ENCODE measurements around the gene PRLR.
"Not testable (repeated sequence)": the region's sequence is repeated elsewhere in the genome, so short reads cannot be mapped to it uniquely, and the experiment has no call there.

Gene PRLR

DNA sequence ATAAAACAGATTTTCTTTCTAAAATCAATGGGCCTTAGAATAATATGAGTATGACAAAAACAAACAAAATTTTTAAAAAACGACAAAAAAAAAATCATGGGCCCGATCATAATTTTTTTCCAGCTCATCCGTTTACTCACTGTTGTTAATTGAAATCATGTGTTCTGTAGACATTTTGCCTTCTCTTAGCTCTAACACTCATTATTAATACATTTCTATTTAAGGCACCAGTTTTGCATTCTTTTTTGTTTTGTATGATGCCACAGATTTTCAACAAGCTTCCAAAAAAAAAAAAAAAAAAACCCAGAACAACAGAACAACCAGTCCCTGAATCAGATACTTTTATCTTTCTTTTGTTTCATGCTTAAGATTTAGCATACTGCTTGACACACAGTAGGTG is 86.4 kb downstream of the PRLR start:
- DNase-seq: no peak
- intact Hi-C loops (cut with DNase I): no loop called here

DNA sequence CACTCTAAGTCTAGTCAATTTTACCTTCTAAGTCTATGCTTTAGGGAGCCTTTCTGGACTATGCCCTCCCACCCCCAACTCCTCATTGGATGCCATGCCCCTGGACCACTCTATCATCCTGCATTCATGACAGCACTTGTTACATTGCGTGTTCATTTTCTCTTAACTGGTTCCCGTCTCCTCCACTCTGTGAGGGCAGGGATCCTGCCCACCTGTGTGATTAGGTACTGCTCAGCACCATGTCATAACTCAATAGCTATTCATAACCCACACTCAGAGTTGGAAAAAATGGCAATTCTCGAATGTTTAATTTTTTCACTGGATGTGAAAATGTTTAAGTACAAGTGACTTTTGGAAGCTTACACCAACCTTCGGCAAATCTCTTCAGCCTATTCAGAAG is 88.5 kb downstream of the PRLR start:
- peak in 6 of 42 donors; percentile 11 to 58 (median 46) for DNase-seq
- intact Hi-C loops (cut with DNase I): no loop called here

DNA sequence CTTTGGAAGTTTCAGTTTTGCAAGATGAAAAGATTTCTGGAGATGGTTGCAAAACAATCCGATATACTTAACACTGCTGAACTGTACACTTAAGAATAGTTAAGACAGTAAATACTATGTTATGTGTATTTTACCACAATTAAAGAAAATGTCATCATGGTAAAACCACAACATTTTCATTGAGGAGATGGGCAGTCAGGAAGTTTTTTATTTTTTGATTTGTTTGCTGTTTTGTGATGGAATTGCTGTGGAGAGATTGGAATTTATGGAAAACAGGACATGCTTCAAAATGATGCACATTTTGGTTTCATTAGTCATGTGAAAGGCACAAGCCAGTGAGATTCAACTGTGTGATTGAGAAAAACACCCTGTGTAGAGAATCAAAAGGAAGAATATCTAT is 92.1 kb downstream of the PRLR start:
- DNase-seq: no peak
- intact Hi-C loops (cut with DNase I): no loop called here

DNA sequence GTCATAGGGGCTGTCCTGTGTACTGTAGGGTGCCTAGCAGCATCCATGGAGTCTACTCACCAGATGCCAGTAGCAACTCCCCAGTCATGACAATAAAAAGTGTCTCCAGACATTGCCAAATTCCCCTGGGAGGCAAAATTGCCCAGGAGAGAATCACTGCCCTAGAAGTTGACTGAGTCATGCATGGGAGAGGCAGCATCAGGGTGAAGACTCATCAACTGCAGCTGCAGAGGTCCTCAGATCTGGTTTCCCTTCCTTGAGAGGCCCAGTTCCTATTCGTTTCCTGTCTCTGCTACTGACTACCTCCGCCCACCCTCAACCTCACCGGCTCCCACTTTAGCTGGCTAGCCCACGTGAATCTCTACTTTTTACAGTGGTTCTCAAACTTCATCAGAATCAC is 93.9 kb downstream of the PRLR start:
- intact Hi-C loops (cut with DNase I): no loop called here
- no peak for DNase-seq

DNA sequence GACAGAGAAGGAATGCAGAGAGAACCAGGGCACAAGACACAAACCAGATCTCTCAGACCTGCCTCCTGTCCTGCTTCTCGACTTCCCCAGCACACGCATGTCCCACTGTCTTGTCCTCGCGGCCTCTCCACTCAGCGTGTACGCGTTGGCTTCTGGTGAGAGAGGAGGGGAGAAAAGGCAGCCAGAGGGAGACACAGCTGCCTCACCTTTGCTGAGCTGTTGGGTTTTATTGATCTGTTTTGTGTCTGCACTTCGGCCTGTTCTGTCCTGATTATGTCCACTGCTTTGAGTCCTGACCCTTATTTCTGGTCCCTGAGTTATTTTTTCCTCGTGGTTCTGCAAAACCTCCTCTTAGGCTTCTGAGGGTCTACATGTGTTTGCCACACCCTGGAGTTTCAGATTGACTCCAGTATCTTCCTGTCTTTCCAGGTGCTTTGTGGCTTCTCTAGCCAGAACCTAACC is 95.0 kb downstream of the PRLR start:
- DNase-seq: no peak
- intact Hi-C loops (cut with DNase I): no loop called here

DNA sequence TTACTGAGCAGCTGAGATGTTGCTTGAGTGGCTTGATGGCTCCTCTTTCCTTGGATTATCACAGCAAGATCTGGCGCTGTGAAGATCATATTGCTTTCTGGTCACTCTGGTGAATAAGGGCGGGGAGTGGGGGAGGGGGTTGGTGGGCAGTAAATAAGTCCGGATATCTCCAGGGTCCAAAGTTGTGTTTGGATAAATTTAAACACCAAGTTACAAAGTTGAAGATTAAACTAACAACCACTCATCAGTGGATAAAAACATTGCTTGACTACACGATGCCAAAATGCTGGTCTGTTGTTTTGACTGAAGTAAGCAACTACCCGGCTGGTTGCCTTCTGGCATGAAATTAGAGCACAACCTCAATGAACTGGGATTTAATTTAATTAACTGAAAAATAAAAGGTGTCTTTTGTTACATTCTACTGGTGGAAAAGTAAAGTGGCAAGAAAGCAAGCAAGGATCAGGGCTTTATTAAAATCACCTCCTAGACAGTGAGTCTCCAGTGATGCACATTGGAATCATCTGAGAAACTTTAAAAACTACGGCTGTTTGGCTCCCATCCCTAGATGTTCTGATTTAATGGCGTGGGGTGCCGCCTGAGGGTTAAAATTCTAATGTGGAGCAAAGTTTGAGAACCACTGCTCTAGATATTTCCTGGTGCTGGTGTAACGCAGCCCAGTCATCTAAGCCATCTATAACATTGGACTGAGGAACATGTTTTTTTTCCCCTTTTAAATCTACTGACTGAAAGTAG is 95.8 kb downstream of the PRLR start:
- DNase-seq: no peak

DNA sequence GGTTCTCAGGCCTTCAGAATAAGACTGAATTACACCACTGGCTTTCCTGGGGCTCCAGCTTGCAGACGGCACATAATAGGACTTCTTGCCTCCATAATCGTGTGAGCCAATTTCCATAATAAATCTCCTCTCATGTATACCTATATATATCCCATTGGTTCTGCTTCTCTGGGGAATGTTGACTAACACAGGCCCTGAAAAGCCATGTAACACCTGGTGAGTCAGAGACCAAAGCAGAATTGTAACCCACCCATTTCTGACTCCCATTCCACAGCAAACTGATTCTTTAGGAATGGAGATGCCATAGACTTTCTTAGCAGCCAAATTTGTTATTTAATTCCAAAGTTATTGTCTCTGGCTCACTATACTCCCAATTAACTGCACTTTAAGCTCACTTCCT is 97.1 kb downstream of the PRLR start:
- intact Hi-C loops (cut with DNase I): no loop called here

More for the DNA sequence above, 95.8 kb downstream of the PRLR start:
- intact Hi-C loops (cut with DNase I): no loop called here

DNA sequence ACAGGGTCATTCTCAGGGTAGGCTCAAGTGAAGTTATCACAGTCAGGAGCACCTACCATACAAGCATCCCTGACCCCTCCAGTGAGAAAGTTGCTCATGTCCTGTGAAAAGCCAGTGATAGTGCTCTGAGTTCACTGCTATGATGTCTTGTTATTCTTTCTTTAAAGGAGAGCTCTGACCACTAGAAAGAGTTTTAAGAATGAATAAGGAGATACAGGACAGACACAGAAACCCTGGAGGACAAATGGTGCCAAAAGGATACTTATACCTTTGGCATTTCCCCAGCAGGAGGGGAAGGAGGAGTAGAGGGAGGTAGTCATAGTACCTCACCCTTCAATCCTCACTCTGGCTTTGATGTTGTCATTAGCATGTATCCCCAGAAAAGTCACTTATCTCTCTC is 98.6 kb downstream of the PRLR start:
- intact Hi-C loops (cut with DNase I): no loop called here
- no peak for DNase-seq

More for the DNA sequence above, 97.1 kb downstream of the PRLR start:
- DNase-seq: no peak

DNA sequence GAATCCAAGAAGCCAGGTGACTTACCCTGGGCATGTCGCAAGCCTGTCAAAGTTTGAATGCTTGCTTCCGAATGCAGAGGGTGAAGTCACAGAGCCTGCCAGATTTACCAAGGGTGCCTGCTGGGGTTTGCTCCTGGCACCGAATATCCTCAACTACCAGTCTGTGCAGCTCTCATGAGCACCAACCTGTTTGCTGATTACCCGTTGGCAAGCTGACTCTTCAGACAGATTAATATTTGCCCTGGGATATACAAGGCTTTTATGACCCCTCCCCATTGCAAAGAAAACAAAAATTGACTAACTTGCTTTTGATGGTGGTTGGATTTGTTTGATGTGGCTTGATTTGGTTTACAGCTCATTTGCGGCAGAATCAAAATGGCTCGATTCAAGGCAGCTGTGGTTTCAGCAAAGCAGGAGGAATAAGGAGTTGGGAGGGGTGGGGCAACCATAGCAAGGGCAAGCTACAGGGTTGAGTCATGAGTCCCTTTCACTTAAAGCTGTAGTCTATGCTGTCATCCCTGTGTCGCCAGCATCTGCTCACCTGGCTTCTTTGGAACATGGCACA is 100.3 kb downstream of the PRLR start:
- no peak for DNase-seq
- intact Hi-C loops (cut with DNase I): no loop called here

DNA sequence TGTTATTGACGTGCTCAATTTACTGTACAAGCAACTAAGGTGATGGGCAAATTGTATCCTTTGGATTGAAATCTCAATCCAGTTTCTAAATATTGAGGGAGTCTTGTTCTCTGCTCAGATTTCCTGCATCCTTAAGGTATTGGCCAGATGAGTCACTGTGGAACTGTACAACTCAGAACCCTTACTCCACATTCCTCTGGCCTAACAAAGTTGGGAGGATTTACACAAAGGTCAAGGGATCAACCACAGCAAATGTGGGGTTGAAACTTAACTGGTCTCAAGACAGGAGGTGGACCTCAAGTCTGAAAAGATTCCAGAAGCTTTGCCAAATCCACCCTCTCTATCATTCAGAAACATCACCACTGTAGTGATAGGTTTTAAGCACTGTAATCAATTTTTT is 101.0 kb downstream of the PRLR start:
- no peak for DNase-seq
- intact Hi-C loops (cut with DNase I): no loop called here

DNA sequence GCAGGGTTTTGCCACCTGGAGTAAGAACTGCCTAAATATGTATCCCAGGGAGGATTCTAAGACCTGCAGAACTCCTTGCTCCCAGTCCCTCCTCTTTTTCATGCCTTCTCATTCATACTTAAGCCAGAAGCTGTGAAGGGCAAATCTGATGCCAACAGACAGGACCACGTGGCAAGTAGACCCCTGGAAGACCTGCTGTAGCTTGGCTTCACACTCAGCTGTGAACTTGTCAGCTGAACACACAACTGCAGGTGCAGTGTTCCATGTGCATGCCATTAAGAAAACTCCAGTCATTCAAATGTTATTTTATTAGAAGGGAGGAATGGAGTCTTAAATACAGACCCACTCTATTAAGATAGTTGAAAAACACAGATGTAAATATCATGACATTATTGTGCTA is 103.3 kb downstream of the PRLR start:
- no peak for DNase-seq
- intact Hi-C loops (cut with DNase I): no loop called here

DNA sequence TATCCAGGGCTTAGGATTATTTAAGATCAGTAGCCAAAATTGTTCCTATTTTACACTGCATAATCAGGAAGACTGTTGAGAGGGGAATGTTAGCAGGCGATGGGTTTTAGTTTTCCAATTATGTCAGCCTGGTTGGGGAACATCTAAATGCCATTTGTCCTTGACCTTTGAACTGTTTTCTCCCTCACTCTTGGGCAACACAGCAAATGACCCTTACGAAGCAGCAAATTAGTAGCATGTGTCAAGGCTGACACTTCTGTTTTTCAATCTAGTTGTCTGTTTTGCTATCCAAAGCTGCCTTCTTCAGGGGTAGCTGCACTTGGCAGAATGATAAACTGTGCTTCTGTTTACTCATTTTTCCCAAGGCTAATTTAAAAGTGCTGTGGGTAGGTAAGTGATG is 104.5 kb downstream of the PRLR start:
- intact Hi-C loops (cut with DNase I): no loop called here
- no peak for DNase-seq

DNA sequence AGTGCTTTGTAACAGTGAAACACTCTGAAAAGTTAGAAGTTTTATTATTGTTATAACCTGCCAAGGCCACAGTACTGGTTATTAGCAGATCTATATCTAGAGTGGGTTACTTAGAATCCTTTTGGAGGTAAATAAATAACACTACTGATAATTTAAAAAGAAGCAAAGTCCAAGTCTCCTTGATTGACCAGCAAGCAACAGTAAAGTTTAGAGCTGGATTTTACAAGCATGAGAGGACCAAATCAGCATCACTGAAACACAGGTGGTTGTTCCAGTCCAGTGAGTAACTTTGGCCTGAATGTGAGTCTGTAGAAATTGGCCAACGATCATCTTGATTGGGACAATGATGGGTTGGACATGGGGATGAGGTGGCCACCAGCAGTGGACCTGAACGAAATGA is 105.4 kb downstream of the PRLR start:
- no peak for DNase-seq
- intact Hi-C loops (cut with DNase I): no loop called here

DNA sequence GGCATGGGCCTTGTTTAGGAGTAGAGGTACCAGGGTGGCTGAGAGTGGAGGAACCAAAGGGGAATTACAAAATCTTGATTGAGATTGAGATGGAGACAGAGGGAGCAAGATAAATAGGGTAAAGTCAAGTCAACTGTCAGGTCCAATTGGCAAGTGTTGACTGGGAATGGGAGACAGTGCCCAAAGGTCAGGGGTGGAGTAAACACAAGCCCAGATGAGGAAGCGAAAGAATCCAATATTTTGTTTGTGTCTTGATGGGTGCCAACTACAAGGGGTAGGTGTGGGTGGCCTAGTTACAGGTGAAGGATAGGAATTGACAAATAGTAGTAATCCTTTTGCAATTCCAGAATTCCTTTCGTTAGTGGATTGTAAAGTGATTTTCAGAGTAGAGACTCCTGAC is 107.5 kb downstream of the PRLR start:
- DNase-seq: no peak
- intact Hi-C loops (cut with DNase I): no loop called here

DNA sequence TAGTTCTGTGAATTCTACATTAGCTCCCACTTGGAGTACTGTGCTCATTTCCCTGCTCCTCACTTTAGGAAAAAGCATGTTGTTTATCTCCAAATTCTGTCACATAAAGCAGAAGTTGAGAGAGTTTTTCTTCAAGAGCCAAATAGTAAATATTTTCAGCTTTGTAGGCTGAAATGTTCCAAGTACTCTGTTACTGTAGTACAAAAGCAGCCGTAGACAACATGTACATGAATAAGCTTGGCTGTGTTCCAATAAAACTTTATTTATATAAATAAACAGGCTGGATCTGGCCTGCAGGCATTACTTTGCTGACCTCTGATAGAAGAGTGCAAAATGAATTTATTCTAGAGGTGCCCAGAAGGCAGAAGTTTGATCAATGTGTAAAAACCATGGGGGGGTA is 109.6 kb downstream of the PRLR start:
- intact Hi-C loops (cut with DNase I): no loop called here
- DNase-seq: no peak

DNA sequence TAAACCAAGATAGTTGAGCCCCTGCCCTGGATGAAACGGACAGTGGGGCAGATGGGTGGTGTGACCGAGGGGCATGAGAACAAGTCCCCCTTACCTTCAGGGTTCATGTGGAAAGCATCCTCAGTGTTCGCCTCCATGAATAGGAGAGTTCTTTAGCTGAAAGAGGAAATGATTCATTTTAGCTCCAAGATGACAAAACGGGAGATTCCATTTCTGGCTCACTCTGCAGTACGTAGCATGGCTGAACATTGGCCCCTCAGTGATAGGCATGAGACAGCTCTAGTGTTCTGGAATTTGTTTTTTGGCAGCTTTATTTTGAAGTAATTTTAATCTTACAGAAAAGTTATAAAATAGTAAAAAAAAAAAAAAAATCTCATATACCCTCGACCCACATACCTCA is 112.3 kb downstream of the PRLR start:
- intact Hi-C loops (cut with DNase I): no loop called here
- no peak for DNase-seq

DNA sequence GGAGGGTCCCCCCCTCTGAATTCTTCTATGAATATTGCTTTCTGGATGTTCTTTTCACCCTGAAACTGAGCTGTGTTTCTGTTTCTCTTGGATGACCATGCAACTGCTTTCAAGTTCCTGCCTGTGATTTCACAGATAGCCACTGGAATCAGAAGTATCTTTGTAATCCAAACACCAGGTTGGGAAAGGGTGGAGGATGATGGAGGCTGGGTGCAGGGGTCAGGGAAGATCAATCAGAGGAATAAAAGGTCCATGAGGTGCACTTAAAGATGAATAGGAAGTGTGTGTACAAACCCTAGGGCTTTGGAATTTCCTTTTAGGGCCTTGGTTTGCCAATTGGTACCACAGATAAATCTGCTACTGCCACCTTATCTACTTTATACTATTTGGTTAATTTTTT is 114.4 kb downstream of the PRLR start:
- intact Hi-C loops (cut with DNase I): no loop called here
- DNase-seq: no peak

DNA sequence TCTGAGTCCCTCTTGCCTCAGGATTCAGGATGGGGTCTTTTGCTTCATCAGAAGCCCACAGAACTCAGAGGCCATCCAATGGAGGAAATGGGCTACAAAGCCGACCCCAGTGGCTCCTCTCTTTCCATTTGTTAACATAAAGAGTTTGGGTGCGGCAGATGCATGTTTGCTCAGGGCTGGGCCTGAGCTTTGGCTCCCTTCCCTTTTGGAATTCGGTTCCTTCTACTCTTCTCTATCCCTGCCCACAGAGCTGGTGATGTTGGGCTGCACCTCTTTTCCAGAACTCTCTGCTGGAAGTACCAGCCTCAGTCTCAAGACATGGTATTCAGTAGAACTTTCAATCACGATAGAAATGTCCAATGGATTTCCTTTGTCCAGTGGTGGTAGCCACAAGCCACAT is 115.6 kb downstream of the PRLR start:
- no peak for DNase-seq
- intact Hi-C loops (cut with DNase I): no loop called here

DNA sequence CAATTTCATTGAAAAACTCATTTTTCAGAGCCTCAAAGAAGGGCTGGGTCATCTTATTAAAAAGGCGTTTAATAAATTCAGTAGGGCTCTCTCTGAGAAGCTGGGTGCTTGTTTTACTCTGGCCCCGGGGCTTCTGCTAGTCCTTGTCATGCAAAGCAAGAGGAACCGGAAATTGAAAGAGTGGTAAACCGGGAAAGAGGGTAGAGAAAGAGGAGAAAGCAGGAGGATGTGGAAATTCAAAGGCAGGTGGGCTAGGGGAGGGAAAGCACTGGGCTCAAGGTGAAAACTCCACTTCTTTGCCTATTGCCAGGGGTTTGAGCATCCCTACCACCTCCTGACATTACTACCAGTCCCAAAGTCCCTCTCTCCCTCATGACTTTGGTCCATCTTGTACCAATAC is 118.0 kb downstream of the PRLR start:
- no peak for DNase-seq
- intact Hi-C loops (cut with DNase I): no loop called here

DNA sequence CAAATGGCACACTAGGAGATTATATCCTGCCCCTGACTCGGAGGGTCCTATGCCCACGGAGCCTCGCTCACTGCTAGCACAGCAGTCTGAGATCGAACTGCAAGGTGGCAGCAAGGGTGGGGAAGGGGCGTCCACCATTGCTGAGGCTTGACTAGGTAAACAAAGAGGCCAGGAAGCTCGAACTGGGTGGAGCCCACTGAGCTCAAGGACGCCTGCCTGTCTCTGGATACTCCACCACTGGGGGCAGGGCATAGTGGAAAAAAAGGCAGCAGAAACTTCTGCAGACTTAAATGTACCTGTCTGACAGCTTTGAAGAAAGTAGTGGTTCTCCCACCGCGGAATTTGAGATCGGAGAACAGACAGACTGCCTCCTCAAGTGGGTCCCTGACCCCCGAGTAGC is 125.7 kb downstream of the PRLR start:
- intact Hi-C loops (cut with DNase I); DNase-seq: not testable (repeated sequence)

DNA sequence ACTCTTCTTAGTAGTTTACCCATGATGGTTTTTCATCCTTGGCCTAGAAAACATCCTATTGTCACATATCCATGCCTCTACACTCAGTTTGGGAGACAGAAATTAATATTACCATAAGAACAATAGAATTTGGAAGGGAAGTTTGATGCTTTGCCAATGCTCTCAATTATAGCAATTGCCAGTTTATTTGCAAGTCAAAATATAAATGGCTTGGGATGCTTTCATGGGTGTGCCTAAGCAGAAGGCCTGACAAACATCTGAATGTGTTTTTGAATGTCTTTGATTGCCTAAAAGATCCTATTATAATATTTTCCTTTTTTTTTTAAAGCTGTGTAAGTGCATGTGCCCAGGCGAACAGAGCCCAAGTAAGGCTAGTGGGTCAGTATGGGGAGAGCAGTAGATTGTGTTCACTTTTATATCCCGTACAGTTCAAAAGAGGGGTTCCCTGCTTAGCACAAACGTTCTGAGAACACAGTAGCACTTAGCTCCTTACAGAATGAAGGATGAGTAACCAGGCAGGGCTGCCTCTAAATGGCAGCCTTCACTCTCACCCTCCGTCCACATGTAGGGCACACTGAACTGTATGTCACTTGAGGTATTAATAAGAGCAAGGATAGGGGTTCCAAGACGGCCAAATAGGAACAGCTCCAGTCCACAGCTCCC is 126.5 kb downstream of the PRLR start:
- no peak for DNase-seq
- intact Hi-C loops (cut with DNase I): no loop called here

Data from head of caudate nucleus (tissue), 42 donors.